ENCODE data around the gene RHEX.

The RHEX gene

GRCh38 chr1:206098242-206098919, 45.4 kb downstream of the RHEX start:
- DNase-seq: no peak

- no peak for DNase-seq
Observed at GRCh38 chr1:206100226-206100815, 47.3 kb downstream of the RHEX start.

GRCh38 chr1:206101351-206102045, 48.5 kb downstream of the RHEX start:
- no peak for DNase-seq

- DNase-seq: no peak
Observed at GRCh38 chr1:206102292-206102936, 49.4 kb downstream of the RHEX start.

GRCh38 chr1:206103979-206104378, 51.0 kb downstream of the RHEX start:
- no peak for DNase-seq

- no peak for DNase-seq
Observed at GRCh38 chr1:206105464-206105995, 52.6 kb downstream of the RHEX start.

- peak; percentile 51 for DNase-seq
Observed at GRCh38 chr1:206106328-206107167, 53.6 kb downstream of the RHEX start.

- no peak for DNase-seq
Observed at GRCh38 chr1:206107168-206107544, 54.2 kb downstream of the RHEX start.

GRCh38 chr1:206108635-206109034, 55.7 kb downstream of the RHEX start:
- DNase-seq: no peak

- no peak for DNase-seq
Observed at GRCh38 chr1:206109718-206110117, 56.7 kb downstream of the RHEX start.

GRCh38 chr1:206110161-206110560, 57.2 kb downstream of the RHEX start:
- no peak for DNase-seq

GRCh38 chr1:206110820-206111219, 57.8 kb downstream of the RHEX start:
- DNase-seq: no peak

- no peak for DNase-seq
Observed at GRCh38 chr1:206111271-206111927, 58.4 kb downstream of the RHEX start.

GRCh38 chr1:206112600-206113301, 59.8 kb downstream of the RHEX start:
- no peak for DNase-seq

GRCh38 chr1:206114692-206115640, 62.0 kb downstream of the RHEX start:
- no peak for DNase-seq

GRCh38 chr1:206115791-206116190, 62.8 kb downstream of the RHEX start:
- no peak for DNase-seq

GRCh38 chr1:206116191-206116872, 63.4 kb downstream of the RHEX start:
- no peak for DNase-seq

- DNase-seq: no peak
Observed at GRCh38 chr1:206116873-206117150, 63.8 kb downstream of the RHEX start.

- no peak for DNase-seq
Observed at GRCh38 chr1:206117151-206117948, 64.4 kb downstream of the RHEX start, which contains the start of gene AVPR1B. Gene AVPR1B, minus strand, starts transcription at chr1:206117388. Its CDS starts 498 bp downstream, at chr1:206116890.

Data from NCI-H2081 treated with DMSO at 0.1 percent for 48 hours (cell line).